Neural cell (in vitro differentiated cells): Measurements from ENCODE around the gene KIAA0753. TPM values are rescaled to one million over a fixed set of nuclear protein-coding genes. Genes with fewer than 3 reads are reported as not detected.

Source experiments
- H2AFZ ChIP-seq: fragments of 200-600, 300-800 bp; sonication (generic), shearing (Covaris generic); 2 replicates; pipeline ENCODE4 v1.6.0; 2014; ENCODE audit warnings: low read depth, mild to moderate bottlenecking, antibody characterized with exemption, low read length, moderate library complexity
- H3F3A ChIP-seq: fragments of 200-600 bp; shearing (Covaris generic); 2 replicates; pipeline ENCODE4 v1.6.1; 2016; ENCODE audit warnings: mild to moderate bottlenecking, moderate library complexity, mixed read lengths, antibody characterized with exemption, low read length; ENCODE audit not compliant: insufficient read depth, poor library complexity, severe bottlenecking
- H3K27ac ChIP-seq: fragments of 200-600, 300-800 bp; sonication (generic), shearing (Covaris generic); 2 replicates; pipeline ENCODE4 v1.5.1; 2014; ENCODE audit warnings: mild to moderate bottlenecking, low read length, moderate library complexity
- H3K27me3 ChIP-seq: fragments of 300-800, 200-600 bp; sonication (generic), shearing (Covaris generic); 2 replicates; pipeline ENCODE4 v1.6.0; 2014; ENCODE audit warnings: mild to moderate bottlenecking, low read depth, low read length, moderate library complexity; ENCODE audit not compliant: insufficient read depth
- H3K36me3 ChIP-seq: fragments of 300-800, 200-600 bp; sonication (generic), shearing (Covaris generic); 2 replicates; pipeline ENCODE4 v1.5.1; 2014; ENCODE audit warnings: mild to moderate bottlenecking, antibody characterized with exemption, low read length, moderate library complexity; ENCODE audit not compliant: insufficient read depth
- H3K4me2 ChIP-seq: fragments of 300-800, 200-600 bp; sonication (generic), shearing (Covaris generic); 2 replicates; pipeline ENCODE4 v1.6.0; 2014; ENCODE audit warnings: mild to moderate bottlenecking, low read length
- H3K4me3 ChIP-seq: fragments of 300-800, 200-600 bp; sonication (generic), shearing (Covaris generic); 2 replicates; pipeline ENCODE4 v1.5.1; 2014; ENCODE audit warnings: mild to moderate bottlenecking, low read length, moderate library complexity
- H3K79me2 ChIP-seq: fragments of 200-600 bp; shearing (Covaris generic); replicated peaks from 2 replicates; pipeline ENCODE4 v1.6.0; 2014; ENCODE audit warnings: mild to moderate bottlenecking, low read length, moderate library complexity; ENCODE audit not compliant: insufficient read depth
- H3K9ac ChIP-seq: fragments of 300-800, 200-600 bp; sonication (generic), shearing (Covaris generic); 2 replicates; pipeline ENCODE4 v1.6.1; 2016; ENCODE audit warnings: mild to moderate bottlenecking, low read length, mixed read lengths
- H3K9me2 ChIP-seq: fragments of 200-600 bp; shearing (Covaris generic); 2 replicates; pipeline ENCODE4 v1.6.1; 2016; ENCODE audit warnings: mild to moderate bottlenecking, low read length, mixed read lengths; ENCODE audit not compliant: insufficient read depth
- H3K9me3 ChIP-seq: fragments of 200-600, 300-800 bp; sonication (generic), shearing (Covaris generic); 2 replicates; pipeline ENCODE4 v1.6.1; 2016; ENCODE audit warnings: mild to moderate bottlenecking, mixed run types, low read length, moderate library complexity, mixed read lengths
- H4K20me1 ChIP-seq: fragments of 200-600 bp; shearing (Covaris generic); 2 replicates; pipeline ENCODE4 v1.6.1; 2016; ENCODE audit warnings: mild to moderate bottlenecking, mixed run types; ENCODE audit not compliant: insufficient read depth
- EP300 ChIP-seq: fragments of 450-650 bp; conservative IDR thresholded peaks from 2 replicates; pipeline ENCODE4 v1.6.1; 2014; ENCODE audit warnings: antibody characterized with exemption, mild to moderate bottlenecking, moderate library complexity; ENCODE audit not compliant: poor library complexity, severe bottlenecking
- EZH2 ChIP-seq: fragments of 200-600, 300-800 bp; shearing (Covaris generic), sonication (generic); IDR thresholded peaks from 2 replicates; pipeline ENCODE4 v1.6.1; 2014; ENCODE audit warnings: antibody characterized with exemption, low read length, borderline replicate concordance, mild to moderate bottlenecking; ENCODE audit not compliant: insufficient read depth, poor library complexity, severe bottlenecking
- MXI1 ChIP-seq: fragments of 450-650 bp; conservative IDR thresholded peaks from 2 replicates; pipeline ENCODE4 v1.6.1; 2014; ENCODE audit warnings: antibody characterized with exemption, mild to moderate bottlenecking; ENCODE audit not compliant: poor library complexity, severe bottlenecking
- POLR2AphosphoS5 ChIP-seq: IDR thresholded peaks from 2 replicates; pipeline ENCODE4 v1.6.1; 2012
- RAD21 ChIP-seq: fragments of 450-650 bp; conservative IDR thresholded peaks from 2 replicates; pipeline ENCODE4 v1.6.1; 2014; ENCODE audit warnings: antibody characterized with exemption, mild to moderate bottlenecking, moderate library complexity
- SMC3 ChIP-seq: fragments of 450-650 bp; conservative IDR thresholded peaks from 2 replicates; pipeline ENCODE4 v1.6.1; 2014; ENCODE audit warnings: antibody characterized with exemption, mild to moderate bottlenecking, moderate library complexity; ENCODE audit not compliant: poor library complexity
- TAF1 ChIP-seq: IDR thresholded peaks from 2 replicates; pipeline ENCODE4 v1.6.1; 2012; ENCODE audit warnings: low read depth
- polyA plus RNA-seq: library from polyadenylated mRNA; depleted of rRNA; stranded (reverse); fragments of >200 nt; gene quantifications from 2 replicates; pipeline ENCODE4 v1.2.3, GENCODE V29; 2014
- TF ChIP-seq, protein P1 (sequence below): IDR thresholded peaks from 2 replicates; pipeline ENCODE4 v1.6.1; 2012; ENCODE audit warnings: borderline replicate concordance
- TF ChIP-seq, protein P2 (sequence below): fragments of 450-650 bp; IDR thresholded peaks from 2 replicates; pipeline ENCODE4 v1.5.1; 2014; ENCODE audit warnings: antibody characterized with exemption, mild to moderate bottlenecking, moderate library complexity; ENCODE audit not compliant: poor library complexity, severe bottlenecking

The KIAA0753 gene
- polyA plus RNA-seq, 1 donor from 2014 or later, result 32.3 TPM

DNA sequence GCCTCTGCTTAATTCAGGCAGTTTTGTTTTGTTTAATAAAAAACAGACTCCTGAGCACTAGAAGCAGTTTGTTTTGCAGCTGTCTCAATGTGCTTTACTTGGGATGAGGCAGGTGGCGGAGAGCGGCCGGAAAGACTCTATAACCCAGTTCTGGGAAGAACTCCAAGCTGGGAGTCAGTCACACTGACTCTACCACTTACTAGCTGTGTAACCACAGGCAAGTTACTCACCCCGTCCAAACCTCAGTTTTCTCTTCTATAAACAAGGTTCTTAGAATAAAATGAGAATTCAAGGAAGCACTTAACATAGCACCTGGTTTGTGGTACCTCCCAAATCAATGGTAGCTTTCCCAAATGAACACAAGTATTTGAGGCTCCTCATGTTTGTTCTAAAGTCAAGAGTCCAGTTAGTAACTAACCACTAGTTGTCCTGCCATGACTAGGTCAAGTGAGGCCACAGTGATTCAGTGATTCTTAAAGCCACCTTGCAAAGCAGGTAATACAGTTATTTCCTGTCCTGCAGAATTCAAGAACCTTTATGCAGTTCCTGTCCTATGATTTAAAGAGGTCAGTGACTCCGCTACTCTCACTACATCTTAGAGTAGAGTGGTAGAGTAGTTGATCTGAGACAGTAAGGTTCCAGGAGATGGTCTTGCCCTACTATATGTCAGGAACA lies 3.1 kb upstream of the KIAA0753 start:
- Histone ChIP-seq H4K20me1 (no peaks in the 10 kb centered on the region), H3K79me2 (peaks cover 41% of the 10 kb centered on the region), H2AFZ (no peak overlapping the region), H3K36me3 (no peaks in the 10 kb centered on the region), H3K9me2 (no peaks in the 10 kb centered on the region), H3K9me3 (no peaks in the 10 kb centered on the region), H3K4me3 (no peak overlapping the region), H3K9ac (no peak overlapping the region), H3F3A (peaks cover 4% of the 10 kb centered on the region), H3K27me3 (no peaks in the 10 kb centered on the region), H3K27ac (no peak overlapping the region), H3K4me2 (no peak overlapping the region)
- TF ChIP-seq EP300, result no peak
- TF ChIP-seq MXI1, result no peak
- TF ChIP-seq, protein P1, sequence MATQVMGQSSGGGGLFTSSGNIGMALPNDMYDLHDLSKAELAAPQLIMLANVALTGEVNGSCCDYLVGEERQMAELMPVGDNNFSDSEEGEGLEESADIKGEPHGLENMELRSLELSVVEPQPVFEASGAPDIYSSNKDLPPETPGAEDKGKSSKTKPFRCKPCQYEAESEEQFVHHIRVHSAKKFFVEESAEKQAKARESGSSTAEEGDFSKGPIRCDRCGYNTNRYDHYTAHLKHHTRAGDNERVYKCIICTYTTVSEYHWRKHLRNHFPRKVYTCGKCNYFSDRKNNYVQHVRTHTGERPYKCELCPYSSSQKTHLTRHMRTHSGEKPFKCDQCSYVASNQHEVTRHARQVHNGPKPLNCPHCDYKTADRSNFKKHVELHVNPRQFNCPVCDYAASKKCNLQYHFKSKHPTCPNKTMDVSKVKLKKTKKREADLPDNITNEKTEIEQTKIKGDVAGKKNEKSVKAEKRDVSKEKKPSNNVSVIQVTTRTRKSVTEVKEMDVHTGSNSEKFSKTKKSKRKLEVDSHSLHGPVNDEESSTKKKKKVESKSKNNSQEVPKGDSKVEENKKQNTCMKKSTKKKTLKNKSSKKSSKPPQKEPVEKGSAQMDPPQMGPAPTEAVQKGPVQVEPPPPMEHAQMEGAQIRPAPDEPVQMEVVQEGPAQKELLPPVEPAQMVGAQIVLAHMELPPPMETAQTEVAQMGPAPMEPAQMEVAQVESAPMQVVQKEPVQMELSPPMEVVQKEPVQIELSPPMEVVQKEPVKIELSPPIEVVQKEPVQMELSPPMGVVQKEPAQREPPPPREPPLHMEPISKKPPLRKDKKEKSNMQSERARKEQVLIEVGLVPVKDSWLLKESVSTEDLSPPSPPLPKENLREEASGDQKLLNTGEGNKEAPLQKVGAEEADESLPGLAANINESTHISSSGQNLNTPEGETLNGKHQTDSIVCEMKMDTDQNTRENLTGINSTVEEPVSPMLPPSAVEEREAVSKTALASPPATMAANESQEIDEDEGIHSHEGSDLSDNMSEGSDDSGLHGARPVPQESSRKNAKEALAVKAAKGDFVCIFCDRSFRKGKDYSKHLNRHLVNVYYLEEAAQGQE, result no peak
- TF ChIP-seq EZH2, result no peak
- TF ChIP-seq, protein P2, sequence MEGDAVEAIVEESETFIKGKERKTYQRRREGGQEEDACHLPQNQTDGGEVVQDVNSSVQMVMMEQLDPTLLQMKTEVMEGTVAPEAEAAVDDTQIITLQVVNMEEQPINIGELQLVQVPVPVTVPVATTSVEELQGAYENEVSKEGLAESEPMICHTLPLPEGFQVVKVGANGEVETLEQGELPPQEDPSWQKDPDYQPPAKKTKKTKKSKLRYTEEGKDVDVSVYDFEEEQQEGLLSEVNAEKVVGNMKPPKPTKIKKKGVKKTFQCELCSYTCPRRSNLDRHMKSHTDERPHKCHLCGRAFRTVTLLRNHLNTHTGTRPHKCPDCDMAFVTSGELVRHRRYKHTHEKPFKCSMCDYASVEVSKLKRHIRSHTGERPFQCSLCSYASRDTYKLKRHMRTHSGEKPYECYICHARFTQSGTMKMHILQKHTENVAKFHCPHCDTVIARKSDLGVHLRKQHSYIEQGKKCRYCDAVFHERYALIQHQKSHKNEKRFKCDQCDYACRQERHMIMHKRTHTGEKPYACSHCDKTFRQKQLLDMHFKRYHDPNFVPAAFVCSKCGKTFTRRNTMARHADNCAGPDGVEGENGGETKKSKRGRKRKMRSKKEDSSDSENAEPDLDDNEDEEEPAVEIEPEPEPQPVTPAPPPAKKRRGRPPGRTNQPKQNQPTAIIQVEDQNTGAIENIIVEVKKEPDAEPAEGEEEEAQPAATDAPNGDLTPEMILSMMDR, result no peak
- TF ChIP-seq SMC3, result no peak
- TF ChIP-seq RAD21, result no peak
- TF ChIP-seq TAF1, result no peak
- no peak for TF ChIP-seq POLR2AphosphoS5

DNA sequence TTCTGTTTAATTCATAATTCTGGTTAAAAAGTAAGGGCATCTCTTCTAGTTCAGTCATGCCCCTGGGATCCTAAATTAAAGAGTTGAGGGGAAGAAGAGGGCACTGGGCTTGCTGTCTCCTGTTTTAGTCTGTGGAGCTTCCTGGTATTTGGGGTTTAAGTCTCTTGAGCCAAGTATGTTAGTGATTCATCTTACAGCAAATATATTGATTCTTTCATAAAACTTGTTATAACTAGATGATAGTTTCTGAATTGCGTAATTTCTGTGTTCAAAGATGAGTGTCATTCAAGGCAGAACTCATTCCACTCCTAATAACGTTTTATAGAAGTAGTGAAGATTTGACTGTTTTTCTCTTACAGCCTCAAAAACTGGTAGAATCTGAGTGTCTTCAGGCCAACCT lies 2.1 kb upstream of the KIAA0753 start:
- Histone ChIP-seq H3K27me3 (no peaks in the 10 kb centered on the region), H4K20me1 (no peaks in the 10 kb centered on the region), H3K4me2 (no peak overlapping the region), H3K9me3 (no peaks in the 10 kb centered on the region), H3K79me2 (peaks cover 33% of the 10 kb centered on the region), H2AFZ (no peak overlapping the region), H3K36me3 (no peaks in the 10 kb centered on the region), H3K9ac (no peak overlapping the region), H3K4me3 (no peak overlapping the region), H3K9me2 (no peaks in the 10 kb centered on the region), H3K27ac (no peak overlapping the region), H3F3A (peaks cover 4% of the 10 kb centered on the region)
- TF ChIP-seq, protein P1, result no peak
- TF ChIP-seq TAF1 (no peak), EP300 (no peak), SMC3 (no peak), RAD21 (no peak), POLR2AphosphoS5 (no peak), MXI1 (no peak), EZH2 (no peak)
- TF ChIP-seq, protein P2, result no peak
